NAMALWA (cell line): Measurements from ENCODE around the gene ELMOD2.
"Not testable (repeated sequence)": the region's sequence is repeated elsewhere in the genome, so short reads cannot be mapped to it uniquely, and the experiment has no call there.

Experiments
- DNase-seq: peaks from one replicate; pipeline ENCODE4 v3.0.0-alpha.2; 2015; ENCODE audit warnings: low spot score

The ELMOD2 gene, protein sequence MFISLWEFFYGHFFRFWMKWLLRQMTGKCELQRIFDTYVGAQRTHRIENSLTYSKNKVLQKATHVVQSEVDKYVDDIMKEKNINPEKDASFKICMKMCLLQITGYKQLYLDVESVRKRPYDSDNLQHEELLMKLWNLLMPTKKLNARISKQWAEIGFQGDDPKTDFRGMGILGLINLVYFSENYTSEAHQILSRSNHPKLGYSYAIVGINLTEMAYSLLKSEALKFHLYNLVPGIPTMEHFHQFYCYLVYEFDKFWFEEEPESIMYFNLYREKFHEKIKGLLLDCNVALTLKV

DNA sequence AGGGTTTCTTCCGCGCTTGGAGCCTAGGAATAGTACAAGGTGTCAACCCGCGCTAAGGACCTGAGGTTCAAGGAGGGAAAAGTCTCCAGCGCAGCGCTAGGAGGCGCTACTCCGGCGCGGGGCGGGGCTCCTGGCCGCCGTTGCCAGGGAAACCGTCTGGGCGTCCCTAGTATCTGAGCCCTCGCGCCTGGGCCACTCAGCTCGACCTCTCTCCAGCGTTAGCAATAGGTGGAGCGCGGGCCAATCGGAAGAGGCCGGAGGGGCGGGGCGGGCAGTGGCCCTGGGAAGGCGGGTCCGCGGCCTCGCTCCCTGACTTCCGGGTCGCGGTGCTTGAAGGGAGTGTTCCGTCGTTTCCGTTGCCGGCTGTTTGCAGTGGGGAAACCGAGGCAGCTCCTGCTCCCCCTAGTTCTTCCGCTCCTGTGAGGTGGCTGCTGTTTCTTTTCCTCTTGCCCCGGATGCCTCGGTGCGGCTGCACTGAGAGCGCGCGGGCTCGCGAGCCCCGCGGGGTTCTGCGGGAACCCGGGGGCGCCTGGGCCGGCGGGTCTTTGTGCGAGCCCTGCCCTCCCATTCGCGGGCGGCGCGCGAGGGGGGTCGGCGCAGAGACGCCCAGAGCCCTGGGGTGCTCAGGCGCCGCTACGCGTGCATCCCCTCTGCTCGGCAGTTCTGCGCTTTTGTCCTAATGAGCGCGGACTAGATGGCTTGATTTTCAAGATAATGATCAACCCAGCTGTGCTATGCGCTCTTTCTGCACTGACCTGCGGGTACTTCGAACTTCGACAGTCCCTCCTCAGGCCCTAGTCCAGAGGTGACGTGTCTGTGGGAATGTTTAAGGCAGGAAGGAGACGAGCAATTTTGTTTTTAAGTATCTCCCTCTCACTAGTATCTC is at the start of gene ELMOD2:
Gene ELMOD2 (plus strand): TSS at position 312 of the 886 bp plus-strand sequence. CDS start 1,261 bp downstream, outside the sequence.
- DNase-seq, result peak; percentile 97

DNA sequence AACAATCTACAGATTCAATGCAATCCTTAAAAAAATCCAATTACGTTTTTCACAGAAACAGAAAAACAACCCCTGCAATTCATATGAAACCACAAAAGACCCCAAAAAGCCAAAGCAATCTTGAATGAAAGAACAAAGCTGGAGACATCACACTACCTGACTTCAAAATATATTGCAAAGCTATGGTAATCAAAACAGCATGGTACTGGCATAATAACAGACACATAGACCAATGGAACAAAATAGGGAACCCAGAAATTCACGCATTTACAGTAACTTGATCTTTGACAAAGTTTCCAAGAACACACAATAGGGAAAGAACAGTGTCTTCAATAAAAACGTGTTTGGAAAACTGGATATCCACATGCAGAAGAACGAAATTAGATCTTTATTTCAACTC is 40.5 kb upstream of the ELMOD2 start:
- DNase-seq, result no peak

DNA sequence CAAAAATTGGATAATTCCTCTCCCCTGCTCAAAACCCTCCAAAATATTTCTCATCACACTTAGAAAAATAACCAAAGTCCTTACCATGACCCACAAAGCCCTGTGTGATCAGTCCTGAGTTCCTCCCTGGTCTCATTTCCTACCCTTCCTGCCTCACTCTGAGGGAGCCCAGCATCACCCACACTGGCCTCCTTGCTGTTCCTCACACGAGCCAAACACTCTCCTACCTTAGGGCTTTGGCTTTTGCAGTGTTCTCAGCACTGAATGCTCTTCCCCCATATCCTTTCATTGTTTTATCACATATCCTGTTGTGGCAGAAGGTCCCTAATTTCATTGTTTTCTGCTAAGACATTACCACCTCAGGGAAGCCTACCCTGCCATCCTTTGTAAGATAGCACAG is 38.0 kb upstream of the ELMOD2 start:
- no peak for DNase-seq

DNA sequence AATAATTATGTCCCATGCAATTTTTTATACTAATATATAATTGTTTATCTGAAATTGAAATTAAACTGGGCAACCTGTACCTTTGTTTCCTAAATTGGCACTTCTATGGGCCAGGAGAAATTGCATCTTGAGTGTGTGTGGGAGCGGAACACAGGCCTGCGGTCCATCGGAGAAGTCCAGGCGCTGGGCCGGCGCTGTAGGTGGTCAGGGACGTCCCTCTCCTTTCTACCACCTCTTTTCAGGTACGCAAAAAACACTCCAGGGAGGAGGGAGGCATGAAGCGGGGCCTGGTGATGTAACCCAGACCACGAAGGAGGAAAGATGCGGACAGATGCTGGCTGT is 26.6 kb upstream of the ELMOD2 start:
- DNase-seq, result no peak

DNA sequence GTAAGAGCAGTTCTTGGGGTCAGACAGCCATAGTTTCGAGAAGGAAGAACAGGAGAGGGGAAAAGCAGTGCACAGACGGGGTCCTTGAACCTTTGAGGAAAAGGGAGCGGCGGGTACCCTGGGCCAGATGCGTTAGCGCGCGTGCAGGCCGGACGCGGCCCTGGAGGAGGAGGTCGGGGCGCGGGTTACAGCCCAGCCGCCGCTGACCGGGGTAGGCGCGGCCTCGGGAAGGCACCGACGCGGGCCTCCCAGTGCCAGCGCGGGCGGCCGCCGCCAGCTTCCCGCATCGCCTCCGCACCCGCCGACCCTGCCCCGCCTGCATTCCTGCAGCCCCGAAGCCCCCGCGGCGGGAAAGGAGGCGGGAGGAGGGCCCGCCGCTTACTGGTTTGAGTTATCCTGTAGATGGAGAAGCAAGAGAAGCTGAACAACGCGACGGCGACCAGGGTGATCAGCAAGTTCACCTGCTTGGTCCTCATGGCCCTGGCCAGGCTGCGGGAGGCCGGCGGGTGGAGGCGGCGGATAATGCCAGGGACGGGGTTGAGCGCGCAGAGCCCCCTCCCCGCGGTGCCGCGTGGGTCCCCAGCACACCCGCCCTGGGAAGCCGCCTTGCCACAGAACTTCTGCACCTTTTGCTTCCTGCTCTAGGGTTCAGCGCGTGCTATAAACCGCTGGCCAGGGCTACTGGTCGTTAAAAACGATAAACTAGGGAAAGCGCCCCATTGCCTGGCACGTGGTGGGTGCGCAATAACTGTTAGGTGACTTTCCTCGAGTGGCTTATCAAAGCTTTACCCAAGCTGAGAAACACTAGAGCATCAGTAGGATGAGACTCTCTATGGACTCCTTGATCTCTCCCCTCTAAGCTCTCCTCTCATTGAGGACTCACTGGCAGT is 26.0 kb upstream of the ELMOD2 start, which contains the start of gene MGAT4D:
Gene MGAT4D (minus strand): TSS at position 547 of the 890 bp plus-strand sequence. CDS start 71 bp downstream, at position 476.
- DNase-seq, result no peak

DNA sequence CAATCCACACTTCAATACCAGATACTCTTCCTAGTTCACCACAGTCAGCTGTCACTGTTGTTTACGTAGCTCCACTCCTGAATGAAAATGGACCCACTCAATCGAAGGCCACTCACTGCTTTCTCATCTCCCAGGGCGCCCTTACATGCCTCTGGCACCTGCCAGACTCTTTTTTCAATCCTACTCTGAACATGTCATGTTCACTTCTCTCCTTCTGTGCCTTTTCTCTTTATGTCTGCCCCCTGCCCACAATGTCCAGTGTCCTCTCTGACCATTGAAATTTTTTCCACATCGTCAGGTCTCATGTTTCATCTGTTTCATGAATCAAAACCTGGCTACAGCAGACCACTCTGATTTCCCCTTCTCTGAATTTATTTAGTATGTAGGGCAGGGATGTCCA is 24.6 kb upstream of the ELMOD2 start:
- no peak for DNase-seq

DNA sequence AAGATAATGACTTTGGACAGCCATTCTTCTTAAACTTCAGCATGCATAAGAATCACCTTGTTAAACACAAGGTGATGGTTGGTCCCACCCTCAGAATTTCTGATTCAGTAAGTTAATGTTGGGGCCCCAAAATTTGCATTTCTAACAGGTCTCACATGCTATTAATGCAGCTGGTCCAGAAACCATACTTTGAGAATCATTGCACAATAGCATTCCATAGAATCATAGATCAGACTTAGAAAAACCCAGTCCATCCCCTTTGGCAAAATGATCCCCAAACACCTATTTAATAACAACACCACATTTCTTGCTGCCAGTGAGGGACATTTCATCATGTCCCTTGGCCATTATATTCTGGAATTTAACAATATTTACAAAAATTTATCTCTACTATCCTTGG is 19.7 kb upstream of the ELMOD2 start:
- no peak for DNase-seq

DNA sequence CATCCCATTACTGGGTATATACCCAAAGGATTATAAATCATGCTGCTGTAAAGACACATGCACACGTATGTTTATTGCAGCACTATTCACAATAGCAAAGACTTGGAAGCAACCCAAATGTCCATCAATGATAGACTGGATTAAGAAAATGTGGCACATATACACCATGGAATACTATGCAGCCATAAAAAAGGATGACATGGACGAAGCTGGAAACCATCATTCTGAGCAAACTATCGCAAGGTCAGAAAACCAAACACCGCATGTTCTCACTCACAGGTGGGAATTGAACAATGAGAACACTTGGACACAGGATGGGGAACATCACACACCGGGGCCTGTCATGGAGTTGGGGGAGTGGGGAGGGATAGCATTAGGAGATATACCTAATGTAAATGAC is 10.2 kb upstream of the ELMOD2 start:
- DNase-seq, result not testable (repeated sequence)

DNA sequence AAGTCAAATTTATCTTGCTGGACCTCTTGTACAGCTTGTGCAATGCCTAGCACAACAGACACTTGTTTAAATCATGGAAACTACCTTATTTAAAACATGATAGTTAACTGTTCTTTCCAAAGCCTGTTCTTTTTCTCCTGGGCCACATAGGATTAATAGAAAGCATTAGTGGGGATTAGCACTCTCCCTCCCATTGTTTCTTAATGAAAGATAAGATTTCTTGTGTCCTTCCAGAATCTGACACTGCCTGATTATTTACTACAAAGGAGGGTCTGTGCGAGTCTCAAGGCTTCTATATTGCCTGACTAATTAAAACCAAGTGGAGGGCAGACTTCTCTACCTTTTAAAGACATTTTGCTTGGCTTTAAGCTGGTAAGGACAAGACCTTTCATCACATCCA is 8.5 kb upstream of the ELMOD2 start:
- DNase-seq, result no peak

DNA sequence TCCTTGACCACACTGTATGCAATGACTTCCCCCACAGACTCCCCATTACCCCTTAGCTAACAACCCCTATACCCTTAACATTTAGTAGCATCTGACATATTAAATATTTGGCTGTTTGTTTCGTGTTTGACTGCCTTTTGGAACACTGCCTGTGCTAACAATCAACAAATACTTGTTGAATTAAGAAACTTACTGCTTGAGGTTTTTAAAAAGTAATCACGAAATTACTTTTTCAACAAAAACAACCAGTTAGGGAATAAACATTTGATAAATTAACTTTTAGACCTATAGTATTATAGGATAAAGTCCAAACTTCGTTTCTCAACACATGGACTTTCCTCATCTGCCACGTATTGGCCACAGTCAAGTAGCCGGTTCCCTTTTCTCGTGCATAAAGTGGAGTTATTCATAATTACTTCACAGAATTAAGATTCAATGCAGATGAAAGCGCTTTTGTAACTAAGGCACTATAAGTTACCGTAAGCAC is 555 bp upstream of the ELMOD2 start:
- no peak for DNase-seq

DNA sequence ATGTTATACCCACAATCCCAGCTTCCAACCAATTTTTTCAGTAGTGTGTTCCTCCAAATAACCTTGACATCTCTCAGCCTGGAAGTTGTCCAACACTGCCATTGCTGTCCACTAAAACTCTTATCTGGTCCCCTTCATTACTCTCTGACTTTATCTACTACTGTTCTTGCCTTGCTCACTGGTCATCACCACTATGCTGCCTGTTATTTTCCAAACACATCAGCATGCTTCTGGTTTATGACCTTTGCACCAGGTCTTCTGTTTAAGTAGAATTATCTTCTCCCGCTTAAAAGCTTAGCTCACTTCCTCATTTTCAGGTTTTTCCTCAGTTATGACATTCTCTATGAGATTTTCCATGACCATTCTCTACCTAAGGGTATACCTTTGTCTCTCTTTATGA is 5.5 kb downstream of the ELMOD2 start:
- DNase-seq, result no peak

DNA sequence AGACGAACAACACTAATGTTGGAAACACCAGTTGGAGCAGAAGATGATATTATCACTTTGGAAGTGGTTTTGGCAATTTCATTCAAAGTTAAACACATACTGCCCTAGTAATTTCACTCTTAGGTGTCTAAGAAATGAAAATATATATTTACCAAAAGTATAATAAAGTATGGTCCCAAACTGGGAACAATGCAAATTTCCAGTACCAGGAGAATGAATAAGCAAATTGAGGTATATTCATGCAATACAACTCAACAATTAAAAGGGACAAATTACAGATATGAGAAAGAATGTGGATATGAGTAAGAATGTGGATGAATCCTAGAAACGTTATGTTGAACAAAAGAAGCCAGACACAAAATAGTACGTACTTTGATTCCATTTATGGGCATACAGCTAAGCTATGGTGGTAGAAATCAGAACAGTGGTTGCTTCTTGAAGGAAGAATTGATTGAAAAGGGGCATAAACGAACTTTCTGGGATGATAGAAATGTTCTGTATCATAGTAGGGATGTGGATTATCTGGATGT is 10.0 kb downstream of the ELMOD2 start:
- DNase-seq, result no peak

DNA sequence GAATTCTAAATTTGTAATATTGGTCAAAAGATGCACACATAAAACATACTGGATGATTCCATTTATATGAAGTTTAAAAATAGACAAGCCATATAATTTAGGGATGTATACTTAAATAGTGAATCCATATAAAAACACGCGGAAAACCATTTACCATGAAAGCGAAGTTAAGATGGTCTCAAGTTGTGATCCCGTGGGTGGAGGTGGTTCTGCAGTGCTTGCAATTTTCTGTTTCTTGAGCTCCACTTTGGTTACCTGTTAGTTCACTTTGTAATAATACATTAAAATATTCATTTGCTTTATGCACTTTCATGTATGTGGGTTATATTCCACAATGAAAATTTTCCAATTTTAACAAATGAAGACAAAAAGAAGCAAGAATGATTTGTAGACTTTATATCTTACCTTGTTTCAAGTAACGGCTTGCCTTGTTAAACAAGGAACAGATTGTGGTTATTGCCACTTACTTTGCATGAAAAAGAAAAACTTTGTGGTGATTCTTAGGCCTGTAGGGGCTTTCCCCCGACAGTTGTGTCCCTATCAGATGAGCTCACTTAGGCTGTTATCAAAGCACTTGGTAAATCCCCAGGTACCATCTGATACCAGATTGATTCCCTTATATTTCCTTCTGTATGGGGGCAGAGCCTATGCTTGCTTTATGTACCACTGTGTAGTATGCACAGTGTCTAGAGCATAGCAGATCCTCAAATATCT is 32.6 kb downstream of the ELMOD2 start:
- DNase-seq, result peak; percentile 64

DNA sequence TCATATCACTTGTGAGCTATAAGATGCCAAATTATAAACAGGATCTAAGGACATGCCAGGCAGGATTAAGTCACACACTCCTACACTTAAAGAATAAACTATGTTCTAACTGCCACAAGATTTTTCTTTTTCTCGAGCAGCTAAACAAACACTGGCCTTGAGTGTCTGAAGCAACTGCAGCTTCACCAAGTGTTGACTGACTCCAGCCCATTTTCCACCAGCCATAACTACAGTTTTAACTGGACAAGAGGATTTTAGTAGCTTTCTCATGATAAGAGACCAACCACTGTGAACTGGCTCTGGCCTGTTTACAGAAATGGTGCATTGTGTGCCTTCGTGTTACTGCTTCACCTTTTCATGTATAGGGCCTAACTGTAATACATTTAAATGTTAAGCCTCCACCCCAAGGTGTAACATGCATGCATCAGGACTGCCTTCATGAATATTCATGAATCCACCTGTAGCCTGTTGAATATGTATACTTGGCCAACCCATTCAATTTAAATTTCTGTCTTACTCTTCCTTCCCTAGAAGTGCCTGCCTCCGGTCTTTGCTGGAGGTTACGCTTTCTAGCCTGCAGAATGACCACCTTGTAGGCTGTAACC is 34.0 kb downstream of the ELMOD2 start:
- DNase-seq, result no peak

DNA sequence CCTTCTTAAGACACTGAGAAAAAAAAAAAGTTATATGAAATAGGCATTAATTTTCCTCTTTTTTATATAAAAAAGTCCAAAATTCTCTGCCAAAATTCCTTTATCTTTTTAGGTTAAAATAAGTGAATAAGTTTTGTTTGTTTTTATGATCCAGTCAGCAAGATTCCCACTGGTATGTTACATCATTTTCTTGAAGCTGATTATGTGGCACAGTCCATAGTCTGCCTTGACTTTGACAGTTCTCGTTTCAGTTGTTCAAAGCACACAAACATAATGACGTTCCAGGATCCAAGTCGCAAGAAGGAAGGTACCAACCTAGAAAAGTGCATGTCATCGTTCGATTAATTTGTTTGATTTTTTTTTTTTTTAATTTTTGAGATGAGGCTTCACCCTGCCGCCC is 35.7 kb downstream of the ELMOD2 start:
- no peak for DNase-seq

DNA sequence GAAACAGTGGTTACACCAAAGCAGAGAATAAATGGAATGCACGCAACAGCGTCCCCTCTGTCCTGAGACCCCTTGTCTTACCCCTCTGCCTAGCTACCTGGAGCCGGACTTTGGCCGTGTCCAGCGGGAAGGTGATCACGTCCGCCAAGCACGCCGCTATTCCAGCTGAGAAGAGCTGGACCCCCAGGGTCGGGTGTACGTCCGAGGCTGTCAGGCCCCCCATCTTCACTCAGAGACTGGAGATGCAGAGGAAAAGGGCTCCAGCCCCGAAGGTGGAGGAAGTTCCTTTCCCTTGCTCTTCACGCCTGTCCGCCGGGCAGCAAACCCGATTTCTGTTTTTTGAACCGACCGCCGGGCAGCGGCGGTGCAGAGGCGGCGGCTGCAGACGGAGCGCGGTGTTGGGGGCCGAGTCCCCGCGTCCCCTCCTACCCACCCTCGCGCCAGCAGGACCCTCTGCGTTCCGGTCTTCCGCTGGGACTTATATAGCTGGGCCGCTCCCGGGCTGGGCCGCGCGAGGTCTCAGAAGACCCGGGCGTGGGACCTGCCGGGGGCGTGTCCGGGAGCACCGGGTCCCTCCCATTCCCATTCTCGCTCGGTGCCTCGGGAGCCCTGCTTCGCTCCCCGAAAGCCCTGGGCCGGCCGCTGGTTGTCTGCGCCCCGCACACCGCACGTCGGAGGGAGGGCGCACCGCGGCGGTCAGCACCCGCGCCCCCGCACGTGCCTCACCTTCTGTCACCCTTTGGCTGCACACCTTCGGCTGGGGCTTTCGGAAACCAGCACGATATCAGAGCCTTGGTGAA is 44.7 kb downstream of the ELMOD2 start, which contains the start of gene UCP1:
Gene UCP1 (minus strand): TSS at position 455 of the 800 bp plus-strand sequence. CDS start 232 bp downstream, at position 223.
- DNase-seq, result no peak

DNA sequence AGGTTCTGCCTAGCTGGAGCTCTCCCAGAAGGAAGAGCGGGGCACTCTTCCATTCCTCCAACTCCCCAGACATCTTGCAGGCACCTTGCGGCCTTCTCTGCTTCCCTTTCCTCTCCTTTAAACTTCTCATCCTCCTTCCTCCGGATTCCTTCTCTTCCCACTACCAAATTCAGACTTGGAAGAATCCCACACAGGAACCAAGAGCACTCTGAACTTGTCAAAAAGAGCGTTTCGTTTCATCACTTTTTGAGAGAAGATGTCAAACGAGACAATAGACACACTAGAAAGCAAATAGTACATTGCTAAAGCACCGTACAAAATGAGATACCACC is 45.3 kb downstream of the ELMOD2 start:
- no peak for DNase-seq

DNA sequence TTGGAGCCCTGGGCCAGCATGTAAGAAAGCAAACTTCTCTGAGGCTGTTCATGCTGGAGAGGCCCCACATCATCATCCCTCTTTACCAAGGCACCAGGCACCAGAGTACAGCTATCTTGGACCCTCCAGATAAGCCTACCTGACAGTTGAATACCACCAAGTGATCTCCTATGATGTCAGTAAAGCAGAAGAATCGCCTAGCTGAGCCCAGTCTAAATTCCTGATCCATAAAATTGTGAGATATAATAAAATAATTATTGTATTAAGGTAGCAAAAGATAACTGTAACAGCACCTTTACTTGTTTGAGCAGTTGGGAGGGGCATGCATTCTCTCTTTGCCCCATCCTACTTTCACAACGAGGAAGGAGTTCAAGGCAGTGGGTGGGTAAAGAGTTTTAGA is 47.7 kb downstream of the ELMOD2 start:
- DNase-seq, result no peak

DNA sequence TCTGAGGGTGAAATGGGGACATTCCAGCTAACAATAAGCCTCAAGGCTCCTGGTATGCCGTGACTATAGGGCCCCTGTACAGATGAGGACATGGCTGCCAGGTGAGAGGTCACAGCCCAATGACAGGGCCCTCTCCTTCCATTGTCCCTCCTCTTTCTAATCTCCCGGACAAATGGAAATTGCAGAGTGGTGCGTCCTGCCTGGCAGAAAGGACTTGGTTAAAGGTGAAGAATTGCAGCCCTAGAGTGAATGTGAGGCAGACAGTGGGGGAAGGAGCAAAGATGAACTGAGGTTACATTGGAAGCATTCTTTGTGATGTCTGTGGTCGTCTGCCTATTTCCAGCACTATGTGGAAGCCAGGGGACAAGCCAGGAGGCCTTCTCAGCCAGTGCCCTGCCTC is 51.5 kb downstream of the ELMOD2 start:
- no peak for DNase-seq

DNA sequence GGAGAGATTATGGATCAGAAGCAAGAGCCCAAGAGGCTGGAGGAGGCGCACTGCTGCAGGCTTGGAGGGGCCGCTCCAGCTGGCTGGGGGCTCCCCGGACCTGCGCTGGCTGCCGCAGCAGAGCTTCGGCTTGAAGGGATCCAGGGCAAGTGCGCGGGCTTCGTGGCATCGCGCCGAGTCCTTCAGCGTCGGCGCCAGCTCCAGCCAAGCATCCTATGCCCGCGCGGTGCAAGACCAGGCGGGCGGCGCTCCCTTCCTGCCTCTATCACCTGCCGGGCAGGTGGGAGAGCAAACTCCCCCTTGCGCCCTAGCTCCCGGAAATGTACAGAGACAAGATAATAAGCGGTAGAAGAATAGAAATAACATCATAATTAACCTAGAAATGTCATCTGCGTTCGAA is 55.3 kb downstream of the ELMOD2 start:
- no peak for DNase-seq
